Measurements from ENCODE around the gene CDK13.

- TF ChIP-seq ZBTB12 (CRISPR knock-in tag; IDR thresholded peaks at IDR 0.05) (no peak), SAFB (IDR thresholded peaks at IDR 0.05; ENCODE audit: borderline replicate concordance, low read depth, low read length) (no peak), POLR2AphosphoS5 (IDR thresholded peaks at IDR 0.05; ENCODE audit: control insufficient read depth, insufficient read depth, low read depth, low read length) (no peak)
Observed at GRCh38 chr7:40057292-40057691, 107.2 kb downstream of the CDK13 start.
